Measurements from ENCODE around the gene WBP1L.

DNA sequence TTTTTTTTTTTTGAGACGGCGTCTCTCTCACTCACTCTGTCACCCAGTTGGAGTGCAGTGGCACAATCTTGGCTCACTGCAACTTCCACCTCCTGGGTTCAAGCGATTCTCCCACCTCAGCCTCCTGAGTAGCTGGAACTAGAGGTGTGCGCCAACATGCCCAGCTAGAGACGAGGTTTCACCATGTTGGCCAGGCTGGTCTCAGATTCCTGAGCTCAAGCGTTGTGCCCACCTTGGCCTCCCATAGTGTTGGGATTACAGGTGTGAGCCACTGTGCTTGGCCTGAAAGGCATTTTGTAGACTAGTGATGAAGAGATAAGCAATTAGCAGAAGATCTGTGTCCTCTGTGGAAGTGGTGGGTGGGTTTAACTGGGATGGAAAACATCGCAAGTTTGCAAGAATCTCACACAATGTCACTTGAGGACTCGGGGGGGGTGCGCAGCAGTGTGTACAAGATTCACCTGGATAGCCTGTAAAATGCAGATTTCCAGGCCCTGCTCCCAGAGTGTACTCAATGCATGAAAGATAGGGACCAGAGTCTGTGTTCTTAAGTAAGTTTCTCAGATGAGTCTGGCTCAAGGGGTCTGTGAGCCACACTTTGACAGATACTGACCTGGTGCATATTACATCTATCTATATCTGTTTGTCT lies 82.5 kb downstream of the WBP1L start:
- TF ChIP-seq YY1 (IDR thresholded peaks at IDR 0.05; ENCODE audit: insufficient read depth, insufficient read length) (no peak), ZNF274 (IDR thresholded peaks at IDR 0.05; ENCODE audit: low read depth, low read length) (no peak), SUZ12 (IDR thresholded peaks at IDR 0.05; ENCODE audit: extremely low read depth, insufficient read depth, insufficient read length) (no peak)

Data from NT2/D1 (cell line).